ENCODE data around the gene CLCN6.

DNA sequence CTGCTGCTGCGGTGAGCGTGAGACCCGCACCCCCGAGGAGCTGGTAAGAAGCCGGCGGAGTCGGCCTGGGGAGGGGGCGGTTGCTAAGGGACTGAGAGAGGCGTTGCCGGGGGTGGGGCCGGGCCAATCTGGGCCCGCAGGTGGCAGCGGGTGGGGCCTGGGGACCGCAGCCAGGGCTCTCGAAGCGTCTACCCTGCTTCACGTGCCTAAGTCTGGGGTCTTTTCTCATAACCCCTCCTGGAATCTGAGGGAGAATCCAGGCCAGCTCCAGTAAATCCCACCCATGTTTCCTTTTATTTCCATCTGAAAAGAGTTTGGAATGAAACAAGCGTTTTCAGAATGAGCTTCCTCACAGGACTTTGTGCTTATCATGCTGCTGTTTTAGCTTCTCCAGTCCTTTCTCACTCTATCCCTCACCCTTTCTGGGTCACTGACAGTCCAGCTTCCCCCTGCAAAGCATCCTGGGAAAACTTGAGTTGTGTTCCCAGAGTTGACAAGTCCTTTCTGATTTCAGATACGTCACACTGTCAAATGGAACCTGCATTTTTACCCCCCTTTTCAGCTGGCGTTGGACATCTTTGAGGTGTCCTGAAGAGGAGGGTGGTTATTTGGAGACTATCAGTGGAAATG, 431 bp downstream of the CLCN6 start:
- TF ChIP-seq CTCF (conservative IDR thresholded peaks at IDR 0.05; ENCODE audit: low read depth, low read length) (no peak), EZH2 (IDR thresholded peaks at IDR 0.05; ENCODE audit: borderline replicate concordance, low read depth, low read length, poor library complexity, severe bottlenecking) (no peak)

All from A673 (cell line).